PC-3 (cell line): ENCODE results near the gene CNTNAP5.

Source experiments
- EZH2phosphoT487 ChIP-seq: fragments of 300-600 bp; sonication (generic); IDR thresholded peaks from 2 replicates; pipeline ENCODE4 v1.6.1; 2018; ENCODE audit warnings: mild to moderate bottlenecking, antibody characterized with exemption, low read length, borderline replicate concordance
- TF ChIP-seq, protein P1 (sequence below): fragments of 300-600 bp; sonication (generic); conservative IDR thresholded peaks from 2 replicates; pipeline ENCODE4 v1.5.1; 2017; ENCODE audit warnings: antibody characterized with exemption, low read depth, mild to moderate bottlenecking, low read length

DNA sequence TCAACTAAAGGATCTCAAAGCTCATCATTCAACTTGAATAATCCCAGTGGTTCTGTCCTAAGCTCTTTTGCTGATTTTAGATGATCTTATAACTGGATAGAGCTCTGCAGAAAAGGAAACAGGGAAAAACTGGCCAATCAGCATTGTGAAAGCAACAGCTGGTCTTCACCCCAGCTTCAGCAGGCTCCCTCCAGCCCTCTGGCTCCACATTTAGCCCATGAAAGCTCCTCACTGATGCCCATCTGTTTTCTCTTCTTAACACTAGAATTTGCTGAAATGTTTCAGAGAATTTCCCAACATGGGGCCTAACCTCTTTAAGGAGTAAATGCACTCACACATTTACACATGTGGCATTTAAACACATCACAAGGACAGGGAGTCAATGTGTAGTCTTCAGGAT lies 223.3 kb downstream of the CNTNAP5 start:
- TF ChIP-seq, protein P1, sequence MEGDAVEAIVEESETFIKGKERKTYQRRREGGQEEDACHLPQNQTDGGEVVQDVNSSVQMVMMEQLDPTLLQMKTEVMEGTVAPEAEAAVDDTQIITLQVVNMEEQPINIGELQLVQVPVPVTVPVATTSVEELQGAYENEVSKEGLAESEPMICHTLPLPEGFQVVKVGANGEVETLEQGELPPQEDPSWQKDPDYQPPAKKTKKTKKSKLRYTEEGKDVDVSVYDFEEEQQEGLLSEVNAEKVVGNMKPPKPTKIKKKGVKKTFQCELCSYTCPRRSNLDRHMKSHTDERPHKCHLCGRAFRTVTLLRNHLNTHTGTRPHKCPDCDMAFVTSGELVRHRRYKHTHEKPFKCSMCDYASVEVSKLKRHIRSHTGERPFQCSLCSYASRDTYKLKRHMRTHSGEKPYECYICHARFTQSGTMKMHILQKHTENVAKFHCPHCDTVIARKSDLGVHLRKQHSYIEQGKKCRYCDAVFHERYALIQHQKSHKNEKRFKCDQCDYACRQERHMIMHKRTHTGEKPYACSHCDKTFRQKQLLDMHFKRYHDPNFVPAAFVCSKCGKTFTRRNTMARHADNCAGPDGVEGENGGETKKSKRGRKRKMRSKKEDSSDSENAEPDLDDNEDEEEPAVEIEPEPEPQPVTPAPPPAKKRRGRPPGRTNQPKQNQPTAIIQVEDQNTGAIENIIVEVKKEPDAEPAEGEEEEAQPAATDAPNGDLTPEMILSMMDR: no peak
- no peak for TF ChIP-seq EZH2phosphoT487
